CD4-positive, alpha-beta T cell treated with Interleukin-15 for 1 hour (primary cell): ENCODE data around the gene PRR36.

Experiments used
- DNase-seq: peaks from one replicate; pipeline ENCODE4 v3.0.0-alpha.2; 2020

PRR36 gene

GRCh38 chr19:7842661-7843294 lies 31.4 kb downstream of the PRR36 start:
- no peak for DNase-seq

- DNase-seq: no peak
These were observed 32.2 kb downstream of the PRR36 start for GRCh38 chr19:7841751-7842660.

GRCh38 chr19:7840629-7841028 lies 33.6 kb downstream of the PRR36 start:
- DNase-seq: no peak

GRCh38 chr19:7839476-7839875 lies 34.7 kb downstream of the PRR36 start:
- no peak for DNase-seq

- DNase-seq: peak; percentile 15
These were observed 40.7 kb downstream of the PRR36 start for GRCh38 chr19:7833225-7834099.

GRCh38 chr19:7832781-7833180 lies 41.4 kb downstream of the PRR36 start:
- DNase-seq: no peak

GRCh38 chr19:7832009-7832408 lies 42.2 kb downstream of the PRR36 start:
- peak; percentile 3 for DNase-seq

GRCh38 chr19:7831452-7831851 lies 42.7 kb downstream of the PRR36 start:
- peak; percentile 7 for DNase-seq

GRCh38 chr19:7830823-7831222 lies 43.4 kb downstream of the PRR36 start:
- no peak for DNase-seq

- no peak for DNase-seq
These were observed 43.9 kb downstream of the PRR36 start for GRCh38 chr19:7830272-7830771.

GRCh38 chr19:7829561-7830271 lies 44.5 kb downstream of the PRR36 start, which contains the start of gene EVI5L:
EVI5L (plus strand) TSS chr19:7830218; CDS start chr19:7846543, 16,325 bp downstream.
- DNase-seq: peak; percentile 100

GRCh38 chr19:7829166-7829520 lies 45.0 kb downstream of the PRR36 start:
- DNase-seq: no peak

GRCh38 chr19:7823686-7824301 lies 50.4 kb downstream of the PRR36 start:
- no peak for DNase-seq

- DNase-seq: no peak
These were observed 51.2 kb downstream of the PRR36 start for GRCh38 chr19:7822910-7823515.

GRCh38 chr19:7820588-7820987 lies 53.6 kb downstream of the PRR36 start:
- DNase-seq: no peak

- DNase-seq: no peak
These were observed 54.9 kb downstream of the PRR36 start for GRCh38 chr19:7819337-7819736.

GRCh38 chr19:7818806-7819205 lies 55.4 kb downstream of the PRR36 start:
- DNase-seq: no peak
